B cell (primary cell): Measurements from ENCODE around the gene PCDHGA3.
"Not testable (repeated sequence)": the region's sequence is repeated elsewhere in the genome, so short reads cannot be mapped to it uniquely, and the experiment has no call there.

Experiments used
- CTCF ChIP-seq: fragments of 200-600 bp; IDR thresholded peaks from one replicate; pipeline ENCODE4 v1.8.0; 2022; ENCODE audit warnings: antibody characterized with exemption, mild to moderate bottlenecking
- EZH2 ChIP-seq: IDR thresholded peaks from 2 replicates; pipeline ENCODE4 v1.6.1; 2012; ENCODE audit warnings: borderline replicate concordance, low read depth, mild to moderate bottlenecking, moderate library complexity, low read length; ENCODE audit not compliant: insufficient read depth, poor library complexity, severe bottlenecking

GRCh38 chr5:141375444-141376155, 32.0 kb downstream of the PCDHGA3 start:
- not testable (repeated sequence) for TF ChIP-seq CTCF, EZH2
